H9 (cell line): Measurements from ENCODE around the gene CLIC6. TPM values are rescaled to one million over a fixed set of nuclear protein-coding genes. Genes with fewer than 3 reads are reported as not detected.

Experiments
- DNase-seq: peaks from one replicate; pipeline ENCODE4 v3.0.0-alpha.2; 2017
- H2AFZ ChIP-seq: one replicate; pipeline ENCODE4 v1.6.1; 2013; ENCODE audit warnings: mild to moderate bottlenecking, low read length, control low read depth, moderate library complexity
- H2AK5ac ChIP-seq: 2 replicates; pipeline ENCODE4 v1.6.1; 2013; ENCODE audit warnings: low read length, control low read depth, mixed read lengths; ENCODE audit not compliant: insufficient read length
- H2BK120ac ChIP-seq: one replicate; pipeline ENCODE4 v1.6.1; 2013; ENCODE audit warnings: low read depth, mild to moderate bottlenecking, low read length, control low read depth, inconsistent platforms; ENCODE audit not compliant: poor library complexity, severe bottlenecking
- H2BK12ac ChIP-seq: 2 replicates; pipeline ENCODE4 v1.6.1; 2013; ENCODE audit warnings: low read length, control low read depth, mixed read lengths, low read depth; ENCODE audit not compliant: insufficient read length
- H2BK15ac ChIP-seq: 2 replicates; pipeline ENCODE4 v1.6.1; 2013; ENCODE audit warnings: low read depth, low read length, control low read depth
- H2BK20ac ChIP-seq: one replicate; pipeline ENCODE4 v1.6.1; 2013; ENCODE audit warnings: low read depth, mild to moderate bottlenecking, low read length, control low read depth, inconsistent platforms; ENCODE audit not compliant: poor library complexity, severe bottlenecking
- H2BK5ac ChIP-seq: 2 replicates; pipeline ENCODE4 v1.6.1; 2013; ENCODE audit warnings: low read length, control low read depth, mixed read lengths; ENCODE audit not compliant: insufficient read length
- H3K14ac ChIP-seq: 2 replicates; pipeline ENCODE4 v1.6.1; 2013; ENCODE audit warnings: low read length, control low read depth; ENCODE audit not compliant: insufficient read depth
- H3K18ac ChIP-seq: 2 replicates; pipeline ENCODE4 v1.6.1; 2013; ENCODE audit warnings: low read depth, mild to moderate bottlenecking, mixed read lengths, low read length, control low read depth; ENCODE audit not compliant: insufficient read length
- H3K23ac ChIP-seq: 2 replicates; pipeline ENCODE4 v1.6.1; 2013; ENCODE audit warnings: low read length, control low read depth, mixed read lengths, low read depth; ENCODE audit not compliant: insufficient read length
- H3K23me2 ChIP-seq: 2 replicates; pipeline ENCODE4 v1.6.1; 2013; ENCODE audit warnings: low read depth, mild to moderate bottlenecking, mixed read lengths, low read length, control low read depth; ENCODE audit not compliant: insufficient read length, poor library complexity, severe bottlenecking
- H3K27ac ChIP-seq: 2 replicates; pipeline ENCODE4 v1.5.1; 2013; ENCODE audit warnings: low read length, control low read depth, mixed read lengths, low read depth; ENCODE audit not compliant: insufficient read length
- H3K27me3 ChIP-seq: 2 replicates; pipeline ENCODE4 v1.6.1; 2013; ENCODE audit warnings: low read length, control low read depth, inconsistent platforms; ENCODE audit not compliant: insufficient read depth
- H3K4ac ChIP-seq: 2 replicates; pipeline ENCODE4 v1.6.1; 2013; ENCODE audit warnings: low read depth, mild to moderate bottlenecking, control low read depth, inconsistent platforms, low read length, moderate library complexity
- H3K4me1 ChIP-seq: 2 replicates; pipeline ENCODE4 v1.6.1; 2013; ENCODE audit warnings: low read length, control low read depth, inconsistent platforms; ENCODE audit not compliant: insufficient read depth
- H3K4me2 ChIP-seq: 2 replicates; pipeline ENCODE4 v1.6.1; 2013; ENCODE audit warnings: low read length, control low read depth, mixed read lengths; ENCODE audit not compliant: insufficient read length, insufficient read depth
- H3K56ac ChIP-seq: 2 replicates; pipeline ENCODE4 v1.6.1; 2013; ENCODE audit warnings: low read depth, mild to moderate bottlenecking, mixed read lengths, low read length, control low read depth; ENCODE audit not compliant: insufficient read length
- H3K79me1 ChIP-seq: 2 replicates; pipeline ENCODE4 v1.6.1; 2013; ENCODE audit warnings: low read depth, mild to moderate bottlenecking, moderate library complexity, low read length, control low read depth, inconsistent platforms; ENCODE audit not compliant: insufficient read depth, poor library complexity, severe bottlenecking
- H3K79me2 ChIP-seq: 2 replicates; pipeline ENCODE4 v1.6.1; 2013; ENCODE audit warnings: low read length, control low read depth, inconsistent platforms; ENCODE audit not compliant: insufficient read depth
- H3K9ac ChIP-seq: 2 replicates; pipeline ENCODE4 v1.6.1; 2013; ENCODE audit warnings: low read length, control low read depth, mixed read lengths; ENCODE audit not compliant: insufficient read length; ENCODE audit errors: extremely low read depth
- H3K9me3 ChIP-seq: one replicate; pipeline ENCODE4 v1.6.1; 2013; ENCODE audit warnings: low read depth, low read length, inconsistent platforms; ENCODE audit not compliant: control insufficient read depth
- H3T11ph ChIP-seq: one replicate; pipeline ENCODE4 v1.6.1; 2013; ENCODE audit warnings: mild to moderate bottlenecking, low read length, control low read depth, inconsistent platforms
- H4K20me1 ChIP-seq: one replicate; pipeline ENCODE4 v1.6.1; 2013; ENCODE audit not compliant: control insufficient read depth, insufficient read length, insufficient read depth
- H4K5ac ChIP-seq: 2 replicates; pipeline ENCODE4 v1.6.1; 2013; ENCODE audit warnings: low read depth, mild to moderate bottlenecking, mixed read lengths, low read length, control low read depth; ENCODE audit not compliant: insufficient read length
- H4K8ac ChIP-seq: replicated peaks from 2 replicates; pipeline ENCODE4 v1.6.1; 2013; ENCODE audit warnings: low read length, control low read depth, mixed read lengths, low read depth; ENCODE audit not compliant: insufficient read length
- H4K91ac ChIP-seq: 2 replicates; pipeline ENCODE4 v1.6.1; 2013; ENCODE audit warnings: low read depth, mild to moderate bottlenecking, moderate library complexity, mixed read lengths, low read length, control low read depth; ENCODE audit not compliant: insufficient read length
- H3K27ac Mint-ChIP-seq, 3 experiments: 2 replicates in 2 of 3; 3 replicates in 1 of 3; pipeline ENCODE4 v1.8.0; 2020 to 2021; ENCODE audit warnings: mixed read lengths in 3 of 3, mild to moderate bottlenecking in 1 of 3, moderate library complexity in 1 of 3
- H3K27me3 Mint-ChIP-seq: 2 replicates; pipeline ENCODE4 v1.8.0; 2021; ENCODE audit warnings: low read depth, mild to moderate bottlenecking, moderate library complexity, mixed read lengths
- H3K36me3 Mint-ChIP-seq, 3 experiments: 2 replicates in 2 of 3; 3 replicates in 1 of 3; pipeline ENCODE4 v1.8.0; 2020 to 2021; ENCODE audit warnings: low read depth in 3 of 3, mixed read lengths in 3 of 3; ENCODE audit not compliant: insufficient read depth in 1 of 3
- H3K4me1 Mint-ChIP-seq, 2 experiments: 2 replicates each; pipeline ENCODE4 v1.8.0; 2020; ENCODE audit warnings: mixed read lengths in 2 of 2
- H3K4me3 Mint-ChIP-seq, 2 experiments: 2 replicates in 1 of 2; 3 replicates in 1 of 2; pipeline ENCODE4 v1.8.0; 2020 to 2021; ENCODE audit warnings: mild to moderate bottlenecking in 2 of 2, mixed read lengths in 2 of 2, moderate library complexity in 1 of 2
- H3K9me3 Mint-ChIP-seq, 2 experiments: 2 replicates in 1 of 2; 3 replicates in 1 of 2; pipeline ENCODE4 v1.8.0; 2020; ENCODE audit warnings: mild to moderate bottlenecking in 2 of 2, mixed read lengths in 2 of 2, moderate library complexity in 1 of 2
- WGBS: extraction: QIAGEN DNeasy Blood & Tissue Kit; methylation state at CpG from one replicate; pipeline ENCODE4 v1.1.7; 2013; ENCODE audit warnings: missing lambda C conversion rate, low lambda C conversion rate, mixed read lengths; ENCODE audit not compliant: insufficient read length; ENCODE audit errors: extremely low coverage; 5-methylcytosine and 5-hydroxymethylcytosine counted together
- total RNA-seq: library from RNA; stranded (reverse); gene quantifications from 2 replicates; pipeline ENCODE4 v1.2.1, GENCODE V29; 2021
- TF ChIP-seq, protein P1 (sequence below): fragments of 200-600 bp; sonication (generic); conservative IDR thresholded peaks from 3 replicates; pipeline ENCODE4 v1.8.0; 2021; ENCODE audit warnings: antibody characterized with exemption, mild to moderate bottlenecking

Gene CLIC6
- total RNA-seq, 1 experiment from 2014 or later = 1.3 TPM

DNA sequence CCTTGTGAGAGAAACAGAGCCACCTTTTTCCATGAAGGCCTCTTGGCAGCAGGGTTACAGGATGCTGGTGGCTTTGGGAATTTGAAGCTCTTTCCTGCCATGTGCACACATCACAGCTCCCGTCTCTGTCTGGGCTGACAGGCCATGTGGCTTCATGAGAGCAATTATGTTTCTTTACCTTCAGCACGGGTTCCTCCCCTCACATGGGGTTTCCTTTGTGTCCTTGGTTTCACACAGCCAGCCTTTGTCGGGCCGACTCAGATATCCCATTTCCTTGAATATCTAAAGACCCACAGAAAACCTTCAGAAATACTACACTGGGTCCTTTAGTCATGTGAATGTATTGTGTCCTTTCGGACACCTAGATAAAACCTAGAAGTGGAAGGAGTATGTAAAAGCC lies 7.1 kb downstream of the CLIC6 start:
- H3K79me2 ChIP-seq = no peaks in the 10 kb centered on the region
- H3K14ac ChIP-seq = no peak overlapping the region
- no peak for DNase-seq

More for the DNA sequence above, 7.1 kb downstream of the CLIC6 start:
- Mint-ChIP-seq H3K27ac (no peak overlapping the region; a peak in 1 of 7 replicates), H3K9me3 (peaks cover 14 to 16% of the 10 kb centered on the region in 2 experiments), H3K27me3 (peaks cover 30% of the 10 kb centered on the region), H3K4me1 (peaks cover 23 to 30% of the 10 kb centered on the region in 2 experiments), H3K4me3 (no peak overlapping the region), H3K36me3 (peaks cover 7 to 13% (median 13%) of the 10 kb centered on the region in 3 experiments; a peak in 5 of 7 replicates)
- H3K23me2 ChIP-seq = no peaks in the 10 kb centered on the region
- no peak overlapping the region for H3T11ph ChIP-seq
- no peak overlapping the region for H2AFZ ChIP-seq
- no peaks in the 10 kb centered on the region for H4K20me1 ChIP-seq
- H3K27me3 ChIP-seq = no peaks in the 10 kb centered on the region; the same call in 1 of the 2 replicates
- no peak overlapping the region for H3K23ac ChIP-seq
- no peak overlapping the region for H2BK15ac ChIP-seq
- no CpG with 5 or more reads among the region's 5 CpGs for WGBS
- H4K8ac ChIP-seq = no peak overlapping the region
- H4K91ac ChIP-seq = no peak overlapping the region
- H3K4ac ChIP-seq = no peak overlapping the region
- H3K79me1 ChIP-seq = no peaks in the 10 kb centered on the region
- no peak overlapping the region for H3K56ac ChIP-seq
- H3K18ac ChIP-seq = no peak overlapping the region
- no peak overlapping the region for H2BK120ac ChIP-seq
- no peak overlapping the region for H2BK12ac ChIP-seq
- H2AK5ac ChIP-seq = no peak overlapping the region
- no peaks in the 10 kb centered on the region for H3K9me3 ChIP-seq
- H2BK5ac ChIP-seq = no peak overlapping the region
- TF ChIP-seq, protein P1, sequence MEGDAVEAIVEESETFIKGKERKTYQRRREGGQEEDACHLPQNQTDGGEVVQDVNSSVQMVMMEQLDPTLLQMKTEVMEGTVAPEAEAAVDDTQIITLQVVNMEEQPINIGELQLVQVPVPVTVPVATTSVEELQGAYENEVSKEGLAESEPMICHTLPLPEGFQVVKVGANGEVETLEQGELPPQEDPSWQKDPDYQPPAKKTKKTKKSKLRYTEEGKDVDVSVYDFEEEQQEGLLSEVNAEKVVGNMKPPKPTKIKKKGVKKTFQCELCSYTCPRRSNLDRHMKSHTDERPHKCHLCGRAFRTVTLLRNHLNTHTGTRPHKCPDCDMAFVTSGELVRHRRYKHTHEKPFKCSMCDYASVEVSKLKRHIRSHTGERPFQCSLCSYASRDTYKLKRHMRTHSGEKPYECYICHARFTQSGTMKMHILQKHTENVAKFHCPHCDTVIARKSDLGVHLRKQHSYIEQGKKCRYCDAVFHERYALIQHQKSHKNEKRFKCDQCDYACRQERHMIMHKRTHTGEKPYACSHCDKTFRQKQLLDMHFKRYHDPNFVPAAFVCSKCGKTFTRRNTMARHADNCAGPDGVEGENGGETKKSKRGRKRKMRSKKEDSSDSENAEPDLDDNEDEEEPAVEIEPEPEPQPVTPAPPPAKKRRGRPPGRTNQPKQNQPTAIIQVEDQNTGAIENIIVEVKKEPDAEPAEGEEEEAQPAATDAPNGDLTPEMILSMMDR = no peak
- no peak overlapping the region for H3K27ac ChIP-seq
- H3K4me2 ChIP-seq = no peak overlapping the region
- H4K5ac ChIP-seq = no peak overlapping the region
- H3K4me1 ChIP-seq = no peaks in the 10 kb centered on the region
- H2BK20ac ChIP-seq = no peak overlapping the region
- no peak overlapping the region for H3K9ac ChIP-seq
